AG10803 (cell line): Measurements from ENCODE around the gene SH3YL1.

Experiments
- DNase-seq: peaks from one replicate; pipeline ENCODE4 v3.0.0; 2010; ENCODE audit warnings: low read depth
- H3K4me3 ChIP-seq: 2 replicates; pipeline ENCODE4 v1.5.1; 2011; ENCODE audit warnings: mild to moderate bottlenecking, low read length, control low read depth
- CTCF ChIP-seq: conservative IDR thresholded peaks from 2 replicates; pipeline ENCODE4 v1.5.1; 2011; ENCODE audit warnings: mild to moderate bottlenecking, low read length, control low read depth, inconsistent platforms

The SH3YL1 gene

GRCh38 chr2:263022-263738, 652 bp downstream of the SH3YL1 start:
- H3K4me3 ChIP-seq: peak overlapping the region; percentile 90
- TF ChIP-seq CTCF: no peak
- DNase-seq: no peak

GRCh38 chr2:262117-262516, 1.7 kb downstream of the SH3YL1 start:
- DNase-seq: no peak
- no peak overlapping the region for H3K4me3 ChIP-seq
- no peak for TF ChIP-seq CTCF

GRCh38 chr2:260507-261161, 3.2 kb downstream of the SH3YL1 start:
- no peak for DNase-seq
- TF ChIP-seq CTCF: no peak
- no peak overlapping the region for H3K4me3 ChIP-seq

DNA sequence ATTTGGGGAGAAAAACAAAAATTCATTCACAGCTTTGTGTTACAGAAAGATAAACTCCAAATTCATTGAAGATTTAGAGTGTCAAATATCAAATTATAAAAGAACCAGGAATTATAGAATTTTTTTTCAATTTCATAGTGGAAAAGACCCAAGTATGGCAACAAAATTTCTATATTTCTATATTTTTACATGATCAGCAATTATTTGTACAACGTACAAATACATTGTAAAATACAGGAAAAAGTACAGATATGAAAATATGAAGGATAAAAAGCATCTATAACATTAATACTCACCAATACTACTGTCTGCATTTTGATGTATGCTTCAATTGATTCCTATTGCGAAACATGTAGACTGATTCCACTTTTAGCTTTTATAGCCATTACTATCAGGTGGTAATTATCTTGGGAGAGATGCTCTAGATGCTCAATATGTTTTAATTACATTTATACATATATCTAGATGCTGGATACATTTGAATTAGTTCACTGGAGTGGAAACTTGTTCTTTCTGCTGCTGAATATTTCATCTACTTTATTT, 4.0 kb downstream of the SH3YL1 start:
- DNase-seq: no peak
- H3K4me3 ChIP-seq: no peak overlapping the region
- no peak for TF ChIP-seq CTCF

GRCh38 chr2:258933-259332, 4.9 kb downstream of the SH3YL1 start:
- no peak overlapping the region for H3K4me3 ChIP-seq
- no peak for TF ChIP-seq CTCF
- no peak for DNase-seq

DNA sequence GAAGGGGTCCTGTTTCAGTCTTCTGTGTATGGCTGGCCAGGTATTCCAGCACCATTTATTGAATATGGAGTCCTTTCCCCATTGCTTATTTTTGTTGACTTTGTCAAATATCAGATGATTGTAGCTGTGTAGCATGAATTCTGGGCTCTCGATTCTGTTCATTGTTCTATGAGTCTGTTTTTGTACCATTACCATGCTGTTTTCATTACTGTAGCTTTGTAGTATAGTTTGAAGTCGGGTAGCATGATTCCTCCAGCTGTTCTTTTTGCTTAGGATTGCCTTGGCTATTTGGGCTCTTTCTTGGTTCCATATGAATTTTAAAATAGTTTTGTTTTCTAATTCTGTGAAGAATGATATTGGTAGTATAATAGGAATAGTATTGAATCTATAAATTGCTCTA, 6.0 kb downstream of the SH3YL1 start:
- no peak for DNase-seq
- TF ChIP-seq CTCF: no peak
- no peak overlapping the region for H3K4me3 ChIP-seq

GRCh38 chr2:257429-257828, 6.4 kb downstream of the SH3YL1 start:
- DNase-seq: no peak
- no peak overlapping the region for H3K4me3 ChIP-seq
- TF ChIP-seq CTCF: no peak
